Measurements from ENCODE around the gene CARHSP1.
"Not testable (repeated sequence)": the region's sequence is repeated elsewhere in the genome, so short reads cannot be mapped to it uniquely, and the experiment has no call there.

CARHSP1 gene

GRCh38 chr16:8812162-8812843, 56.5 kb downstream of the CARHSP1 start:
- DNase-seq (ENCODE audit: extremely low spot score): no peak
- TF ChIP-seq TARDBP (IDR thresholded peaks at IDR 0.05) (no peak), SP1 (IDR thresholded peaks at IDR 0.05) (no peak), BHLHE40 (IDR thresholded peaks at IDR 0.05; ENCODE audit: borderline replicate concordance) (no peak), LEF1 (IDR thresholded peaks at IDR 0.05; ENCODE audit: borderline replicate concordance) (no peak), NFRKB (IDR thresholded peaks at IDR 0.05) (no peak), ARNT (IDR thresholded peaks at IDR 0.05) (no peak), FOXM1 (IDR thresholded peaks at IDR 0.05; ENCODE audit: borderline replicate concordance) (no peak), FOXK2 (IDR thresholded peaks at IDR 0.05) (no peak), PKNOX1 (IDR thresholded peaks at IDR 0.05) (no peak), CTBP1 (IDR thresholded peaks at IDR 0.05; ENCODE audit: borderline replicate concordance) (no peak)
- POLR2A ChIA-PET: no interaction called here
- CTCF ChIA-PET: no interaction called here

GRCh38 chr16:8808613-8809353, 60.0 kb downstream of the CARHSP1 start:
- POLR2A ChIA-PET: no interaction called here
- CTCF ChIA-PET: no interaction called here
- no peak for DNase-seq (ENCODE audit: extremely low spot score)
- TF ChIP-seq ELF4 (IDR thresholded peaks at IDR 0.05): no peak
- no peak for TF ChIP-seq ZNF384 (IDR thresholded peaks at IDR 0.05)
- TF ChIP-seq FOXA1 (IDR thresholded peaks at IDR 0.05): no peak
- TF ChIP-seq BHLHE40 (IDR thresholded peaks at IDR 0.05; ENCODE audit: borderline replicate concordance): no peak
- no peak for TF ChIP-seq CTBP1 (IDR thresholded peaks at IDR 0.05; ENCODE audit: borderline replicate concordance)
- no peak for TF ChIP-seq NFRKB (IDR thresholded peaks at IDR 0.05)
- no peak for TF ChIP-seq LEF1 (IDR thresholded peaks at IDR 0.05; ENCODE audit: borderline replicate concordance)
- no peak for TF ChIP-seq FOXK2 (IDR thresholded peaks at IDR 0.05)

- ChIA-PET POLR2A (no interaction called here), CTCF (no interaction called here)
- TF ChIP-seq ARNT (IDR thresholded peaks at IDR 0.05): no peak
- TF ChIP-seq NFRKB (IDR thresholded peaks at IDR 0.05): no peak
- TF ChIP-seq BHLHE40 (IDR thresholded peaks at IDR 0.05; ENCODE audit: borderline replicate concordance): no peak
- no peak for TF ChIP-seq PKNOX1 (IDR thresholded peaks at IDR 0.05)
- TF ChIP-seq L3MBTL2 (conservative IDR thresholded peaks at IDR 0.05): no peak
- TF ChIP-seq ELF4 (IDR thresholded peaks at IDR 0.05): no peak
- TF ChIP-seq FOXA1 (IDR thresholded peaks at IDR 0.05): no peak
- TF ChIP-seq SP1 (IDR thresholded peaks at IDR 0.05): no peak
- no peak for TF ChIP-seq LEF1 (IDR thresholded peaks at IDR 0.05; ENCODE audit: borderline replicate concordance)
- TF ChIP-seq FOXK2 (IDR thresholded peaks at IDR 0.05): no peak
- TF ChIP-seq ZNF384 (IDR thresholded peaks at IDR 0.05): no peak
- TF ChIP-seq TARDBP (IDR thresholded peaks at IDR 0.05): no peak
- no peak for TF ChIP-seq SUZ12 (IDR thresholded peaks at IDR 0.05)
- TF ChIP-seq FOXM1 (IDR thresholded peaks at IDR 0.05; ENCODE audit: borderline replicate concordance): no peak
- no peak for TF ChIP-seq CTBP1 (IDR thresholded peaks at IDR 0.05; ENCODE audit: borderline replicate concordance)
- TF ChIP-seq HDGF (IDR thresholded peaks at IDR 0.05; ENCODE audit: borderline replicate concordance): no peak
- no peak for DNase-seq (ENCODE audit: extremely low spot score)
Observed at GRCh38 chr16:8808009-8808408, 60.8 kb downstream of the CARHSP1 start.

- no peak for DNase-seq (ENCODE audit: extremely low spot score)
- POLR2A ChIA-PET: no interaction called here
- TF ChIP-seq BHLHE40 (IDR thresholded peaks at IDR 0.05; ENCODE audit: borderline replicate concordance): no peak
- no peak for TF ChIP-seq SP1 (IDR thresholded peaks at IDR 0.05)
- TF ChIP-seq ARNT (IDR thresholded peaks at IDR 0.05): no peak
- TF ChIP-seq FOXK2 (IDR thresholded peaks at IDR 0.05): no peak
- TF ChIP-seq NFRKB (IDR thresholded peaks at IDR 0.05): no peak
- no peak for TF ChIP-seq ELF4 (IDR thresholded peaks at IDR 0.05)
- TF ChIP-seq ZNF384 (IDR thresholded peaks at IDR 0.05): no peak
- TF ChIP-seq FOXM1 (IDR thresholded peaks at IDR 0.05; ENCODE audit: borderline replicate concordance): no peak
- no peak for TF ChIP-seq HDGF (IDR thresholded peaks at IDR 0.05; ENCODE audit: borderline replicate concordance)
- CTCF ChIA-PET: no interaction called here
Observed at GRCh38 chr16:8807189-8807588, 61.6 kb downstream of the CARHSP1 start.

- ChIA-PET CTCF (no interaction called here), POLR2A (no interaction called here)
- DNase-seq (ENCODE audit: extremely low spot score): no peak
Observed at GRCh38 chr16:8806272-8806983, 62.4 kb downstream of the CARHSP1 start.

GRCh38 chr16:8804313-8804712, 64.5 kb downstream of the CARHSP1 start:
- ChIA-PET POLR2A (no interaction called here), CTCF (no interaction called here)
- DNase-seq (ENCODE audit: extremely low spot score): no peak
- TF ChIP-seq FOXK2 (IDR thresholded peaks at IDR 0.05) (no peak), FOXA1 (IDR thresholded peaks at IDR 0.05) (no peak), FOXM1 (IDR thresholded peaks at IDR 0.05; ENCODE audit: borderline replicate concordance) (no peak)

More at GRCh38 chr16:8806272-8806983, 62.4 kb downstream of the CARHSP1 start:
- TF ChIP-seq SUZ12 (IDR thresholded peaks at IDR 0.05) (no peak), FOXM1 (IDR thresholded peaks at IDR 0.05; ENCODE audit: borderline replicate concordance) (no peak), LEF1 (IDR thresholded peaks at IDR 0.05; ENCODE audit: borderline replicate concordance) (no peak), FOXA1 (IDR thresholded peaks at IDR 0.05) (no peak), TARDBP (IDR thresholded peaks at IDR 0.05) (no peak), CTBP1 (IDR thresholded peaks at IDR 0.05; ENCODE audit: borderline replicate concordance) (no peak), ARNT (IDR thresholded peaks at IDR 0.05) (no peak), SP1 (IDR thresholded peaks at IDR 0.05) (no peak)

GRCh38 chr16:8803733-8804132, 65.1 kb downstream of the CARHSP1 start:
- POLR2A ChIA-PET, CTCF ChIA-PET: not testable (repeated sequence)

More at GRCh38 chr16:8803733-8804132, 65.1 kb downstream of the CARHSP1 start:
- not testable (repeated sequence) for DNase-seq (ENCODE audit: extremely low spot score)

All from HEK293T (cell line).